NCI-H1694 (cell line): Measurements from ENCODE around the gene LYVE1.
"Not testable (repeated sequence)": the region's sequence is repeated elsewhere in the genome, so short reads cannot be mapped to it uniquely, and the experiment has no call there.

Source experiments
- DNase-seq: peaks from one replicate; lab custom pipeline; 2025; lab: John Stamatoyannopoulos, UW

Gene LYVE1, protein sequence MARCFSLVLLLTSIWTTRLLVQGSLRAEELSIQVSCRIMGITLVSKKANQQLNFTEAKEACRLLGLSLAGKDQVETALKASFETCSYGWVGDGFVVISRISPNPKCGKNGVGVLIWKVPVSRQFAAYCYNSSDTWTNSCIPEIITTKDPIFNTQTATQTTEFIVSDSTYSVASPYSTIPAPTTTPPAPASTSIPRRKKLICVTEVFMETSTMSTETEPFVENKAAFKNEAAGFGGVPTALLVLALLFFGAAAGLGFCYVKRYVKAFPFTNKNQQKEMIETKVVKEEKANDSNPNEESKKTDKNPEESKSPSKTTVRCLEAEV

DNA sequence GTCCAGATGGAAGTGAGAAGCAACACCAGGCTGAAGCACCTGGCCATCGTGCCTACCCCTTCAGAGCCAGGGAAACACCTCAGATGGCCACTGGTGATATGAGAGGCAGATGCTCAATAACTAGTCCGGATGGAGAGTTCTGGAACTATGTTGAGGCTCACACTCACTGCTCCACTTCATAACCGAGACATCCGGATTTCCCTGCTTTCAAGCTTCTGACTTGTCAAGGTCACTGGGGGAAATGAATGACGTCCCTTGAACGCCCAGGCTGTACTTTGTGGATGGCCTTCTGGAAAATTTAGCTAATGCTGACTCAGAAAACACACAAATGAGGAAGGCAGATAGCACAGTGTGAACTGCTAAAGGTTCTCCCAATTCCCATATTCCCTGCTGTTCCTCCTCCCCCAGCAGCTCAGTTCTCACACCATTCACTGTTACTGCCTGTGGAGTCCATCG, at the start of gene LYVE1:
LYVE1 (minus strand) TSS at position 180 of the 456 bp plus-strand sequence; CDS start at position 47, 133 bp downstream.
- no peak for DNase-seq

DNA sequence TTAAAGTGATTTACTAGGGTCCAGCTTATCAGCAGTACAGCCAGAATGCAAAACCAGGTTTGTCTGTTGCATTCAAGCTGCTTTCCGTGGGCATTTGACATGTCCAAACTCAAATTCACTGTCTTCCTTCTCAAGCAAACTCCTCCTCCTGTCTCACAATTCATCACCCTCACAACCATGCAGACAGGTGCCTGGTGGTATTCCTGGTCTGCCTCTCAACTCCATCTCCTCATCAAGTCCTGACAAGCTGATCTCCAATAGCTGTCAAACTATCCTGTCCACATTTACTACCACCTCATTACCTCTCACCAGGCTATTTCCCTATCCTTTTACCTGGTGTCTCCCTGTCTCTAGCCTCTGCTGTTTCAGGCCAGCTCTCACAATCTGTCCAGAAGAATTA, 49.1 kb upstream of the LYVE1 start:
- DNase-seq, result no peak

DNA sequence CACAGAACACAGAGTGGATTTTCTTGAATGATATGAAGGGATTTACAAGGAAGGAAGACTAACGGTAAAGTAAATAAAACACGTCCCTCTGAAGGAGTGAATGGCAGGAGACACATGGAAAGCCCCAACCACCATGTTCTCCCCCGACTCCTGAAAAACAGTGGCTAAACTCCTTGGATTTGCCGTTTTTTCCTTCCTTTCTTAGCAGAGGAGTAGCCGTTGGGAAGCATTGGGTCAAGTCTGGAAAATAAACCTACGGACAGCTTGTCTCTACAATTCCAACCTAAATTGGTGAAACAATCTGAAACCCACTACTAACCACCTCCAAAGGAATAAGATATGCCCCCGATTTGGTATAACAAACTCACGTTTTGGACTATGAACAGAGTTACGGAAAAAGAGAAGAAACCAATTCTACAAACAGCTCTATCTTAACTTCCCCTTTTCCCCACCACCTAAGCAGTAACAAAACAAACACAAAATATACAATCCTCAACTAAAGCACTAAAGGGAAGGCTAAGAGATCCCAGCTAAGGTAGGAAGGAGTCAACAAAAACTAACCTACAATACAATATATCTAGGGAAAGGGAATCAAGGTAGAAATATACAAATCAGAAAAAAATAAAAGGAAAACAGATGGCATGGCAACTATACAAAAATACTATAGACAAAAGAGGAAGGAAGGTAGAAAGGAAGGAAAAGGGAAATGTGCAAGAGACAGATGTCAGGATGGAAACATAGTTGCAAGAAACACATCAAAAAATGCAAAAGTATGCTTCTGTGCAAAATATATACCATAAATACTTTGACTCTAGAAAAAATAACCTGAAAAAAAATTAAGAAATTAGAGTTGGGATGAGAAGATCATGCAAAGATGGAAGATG, 43.8 kb upstream of the LYVE1 start:
- no peak for DNase-seq

DNA sequence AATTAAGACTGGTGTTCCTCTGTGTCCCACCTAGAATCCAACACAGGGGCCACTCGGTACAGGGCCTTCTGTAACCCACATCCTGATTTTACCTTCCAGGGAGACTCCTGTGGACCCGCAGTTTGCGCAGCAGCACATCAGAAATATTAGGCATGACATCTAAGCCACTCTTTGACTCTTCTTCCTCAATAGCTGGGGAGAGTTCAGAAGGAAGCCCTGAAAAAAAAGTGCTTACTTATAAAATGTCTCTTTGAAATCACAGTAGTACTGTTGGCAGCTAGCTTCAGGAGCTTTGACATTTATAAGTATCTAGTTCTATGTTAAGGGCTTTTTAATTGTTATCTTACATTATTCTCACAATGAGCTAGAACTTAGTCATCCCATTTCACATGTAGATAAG, 41.2 kb upstream of the LYVE1 start:
- DNase-seq, result no peak

DNA sequence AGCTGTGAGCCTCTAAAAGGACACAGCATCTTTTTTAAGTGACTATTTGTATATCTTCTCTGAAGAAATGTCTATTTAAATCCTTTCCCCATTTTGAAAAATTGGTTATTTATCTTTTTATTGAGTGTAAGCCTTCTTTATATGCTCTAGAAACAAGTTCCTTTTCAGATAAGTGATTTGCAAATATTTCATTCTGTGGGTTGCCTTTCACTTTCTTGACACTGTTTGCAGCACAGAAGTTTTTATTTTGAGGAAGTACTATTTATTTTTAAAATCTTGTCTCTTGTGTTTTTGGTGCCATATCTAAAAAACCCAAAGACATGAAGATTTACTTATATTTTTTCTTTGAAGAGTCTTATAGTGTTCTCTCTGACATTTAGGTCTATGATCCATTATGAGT, 40.1 kb upstream of the LYVE1 start:
- DNase-seq, result no peak

DNA sequence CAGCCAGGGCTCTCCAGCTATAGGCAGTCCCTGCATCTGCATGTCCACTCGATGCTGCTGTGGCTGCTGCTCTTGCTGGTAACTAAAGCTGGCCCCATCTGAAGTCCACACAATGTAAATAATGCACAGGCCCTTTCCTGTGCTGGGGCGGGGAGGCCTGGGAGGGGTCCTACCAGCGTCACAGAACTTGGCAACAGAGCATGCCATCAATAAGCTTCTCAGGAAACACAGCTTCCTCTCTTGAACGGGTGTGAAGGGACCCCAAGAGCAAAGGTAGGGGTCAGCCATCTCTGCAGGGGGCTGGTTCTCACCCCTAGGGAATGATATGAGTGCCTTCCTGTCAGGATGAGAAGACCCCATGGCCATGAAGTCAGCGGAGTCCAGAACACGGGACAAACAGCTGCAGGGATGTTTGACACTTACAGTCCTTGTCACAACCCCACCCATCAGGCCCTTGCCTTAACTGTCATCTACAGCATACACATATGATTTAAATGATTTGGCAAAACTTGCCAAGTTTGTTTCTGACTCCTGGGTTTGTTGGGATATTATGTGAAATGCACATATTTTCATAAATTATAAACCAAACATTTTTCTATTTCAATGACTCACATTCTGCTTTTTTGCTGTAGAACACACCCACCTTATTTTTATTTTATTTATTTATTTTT, 39.1 kb upstream of the LYVE1 start:
- no peak for DNase-seq

DNA sequence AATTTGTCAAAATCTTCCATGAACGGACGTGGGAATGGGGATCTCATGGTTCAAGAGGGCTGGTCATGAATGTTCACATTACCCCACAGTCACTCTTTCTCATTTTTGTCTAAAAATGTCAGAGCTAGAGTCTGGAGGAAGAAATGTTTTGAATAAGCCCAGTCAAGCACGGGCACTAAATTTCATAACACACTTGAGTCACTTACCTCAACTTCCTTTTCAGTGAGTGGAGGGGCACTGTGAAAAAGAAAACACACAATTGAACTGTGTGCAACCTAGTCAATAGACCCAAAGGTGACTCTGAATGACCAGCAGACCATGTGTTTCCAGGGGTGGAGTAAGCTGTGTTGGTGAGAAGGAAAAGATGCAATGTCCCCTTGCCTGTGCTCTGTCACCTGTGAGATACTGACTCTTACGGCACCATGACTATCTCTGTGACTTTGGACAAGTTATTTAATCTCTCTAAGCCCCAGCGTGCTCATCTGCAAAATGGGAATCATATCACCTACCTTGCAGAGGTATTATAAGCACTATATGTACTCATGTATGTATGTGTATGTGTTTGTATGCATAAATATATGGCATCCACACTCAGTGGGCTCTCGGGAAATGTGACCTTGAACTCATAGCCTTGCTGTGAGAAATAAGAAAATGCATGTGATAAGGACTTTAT, 38.2 kb upstream of the LYVE1 start:
- DNase-seq, result no peak

DNA sequence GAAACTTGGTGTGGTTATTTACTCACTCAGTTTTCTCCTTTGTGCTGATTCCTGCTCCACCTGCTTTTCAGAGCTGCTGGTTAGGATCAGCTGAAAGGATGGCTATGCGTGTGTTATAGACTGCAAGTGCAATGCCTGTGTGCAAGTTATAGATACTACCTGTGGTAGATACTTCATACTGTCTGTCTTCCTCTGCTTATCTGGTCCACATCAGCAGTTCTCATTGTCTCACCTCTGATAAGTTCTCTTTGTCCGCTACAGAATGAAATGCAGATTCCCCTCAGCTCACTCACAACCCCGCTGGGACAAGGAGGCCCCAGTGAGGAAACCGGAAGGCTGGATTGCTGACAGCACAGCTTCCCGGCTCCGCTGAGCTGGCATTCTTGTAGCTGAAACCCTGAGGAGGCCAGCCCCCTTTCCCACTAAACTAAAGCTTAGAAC, 37.5 kb upstream of the LYVE1 start:
- DNase-seq, result no peak

DNA sequence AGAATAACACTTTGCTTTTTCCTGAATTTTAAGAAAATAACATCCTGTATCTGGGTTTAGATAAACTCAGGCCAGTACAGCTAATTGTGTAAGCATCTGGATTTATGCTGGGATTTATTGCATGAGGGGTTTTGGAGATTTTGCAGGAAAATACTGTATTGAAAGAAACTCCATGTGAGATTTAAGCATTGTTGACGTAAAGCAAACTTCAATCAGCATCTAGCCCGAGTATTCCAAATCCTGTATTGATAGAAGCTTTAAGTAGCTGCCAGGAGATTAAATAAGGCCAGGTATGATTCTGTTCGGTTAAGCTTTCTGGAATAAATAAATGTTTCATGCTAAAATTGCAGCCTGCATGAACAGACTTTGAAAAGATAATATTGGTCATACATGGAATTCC, 36.3 kb upstream of the LYVE1 start:
- DNase-seq, result no peak

DNA sequence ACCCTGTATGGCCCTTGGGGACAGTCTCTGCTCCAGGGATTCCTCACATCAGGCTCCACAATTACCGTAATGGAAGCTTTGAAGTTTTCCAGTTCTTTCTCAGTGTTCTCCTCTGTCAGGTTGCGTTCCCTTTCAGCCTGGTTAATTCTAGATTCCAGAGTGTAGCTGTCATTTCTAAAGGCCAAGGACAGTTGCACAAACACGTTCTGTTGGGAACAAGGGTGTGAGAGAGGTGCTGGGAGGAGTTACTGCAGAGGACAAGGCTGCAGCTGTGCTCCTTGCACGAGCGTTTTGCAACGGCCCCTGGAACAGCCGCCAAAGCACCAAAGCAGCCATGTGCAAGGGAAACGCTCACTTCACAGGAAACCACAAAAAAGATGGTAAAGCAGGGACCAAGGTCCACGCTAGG, 35.9 kb upstream of the LYVE1 start:
- DNase-seq, result no peak

DNA sequence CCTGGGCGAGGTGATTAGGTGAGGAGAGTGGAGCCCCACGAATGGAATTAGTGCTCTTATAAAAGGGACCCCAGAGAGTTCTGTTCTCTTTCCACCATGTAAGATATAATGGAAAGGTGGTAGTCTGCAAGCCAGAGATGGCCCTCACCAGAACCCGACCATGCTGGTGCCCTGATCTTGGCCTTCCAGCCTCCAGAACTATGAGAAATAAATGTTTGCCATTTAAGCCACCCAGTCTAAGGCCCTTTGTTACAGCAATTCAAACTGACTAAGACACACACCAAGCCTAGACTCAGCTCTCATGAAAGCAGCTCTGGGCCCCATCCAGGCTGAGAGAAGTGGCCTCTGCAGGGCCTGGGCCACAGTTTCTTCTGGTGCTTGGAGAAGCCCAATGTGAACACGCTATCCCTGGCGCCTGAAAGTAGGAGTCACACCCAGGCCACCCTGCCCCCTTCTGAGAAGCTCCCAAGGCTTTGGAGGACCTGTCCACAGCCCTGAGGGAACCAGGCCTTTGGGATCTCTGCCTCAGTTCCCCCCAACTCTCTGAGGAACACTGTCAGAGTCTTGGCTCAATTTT, 35.3 kb upstream of the LYVE1 start:
- no peak for DNase-seq

DNA sequence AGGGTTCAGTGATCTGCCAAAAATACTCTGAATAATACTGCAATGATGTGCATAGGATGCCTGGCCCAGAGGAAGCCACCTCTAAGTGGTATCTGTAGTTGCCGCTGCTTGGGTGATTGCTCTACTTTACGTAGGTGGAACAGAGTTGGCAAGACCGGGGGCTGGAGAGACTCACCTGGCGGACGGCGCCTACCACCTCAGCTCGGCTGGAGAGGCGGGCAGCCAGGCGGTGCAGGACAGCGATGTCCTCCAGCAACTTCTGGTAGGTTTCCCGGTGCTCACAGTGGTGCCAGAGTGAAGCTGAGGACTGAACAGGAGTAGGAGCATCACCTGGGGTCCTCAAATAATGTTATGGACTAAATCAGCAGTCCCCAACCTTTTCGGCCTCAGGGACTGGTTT, 34.5 kb upstream of the LYVE1 start:
- DNase-seq, result no peak

DNA sequence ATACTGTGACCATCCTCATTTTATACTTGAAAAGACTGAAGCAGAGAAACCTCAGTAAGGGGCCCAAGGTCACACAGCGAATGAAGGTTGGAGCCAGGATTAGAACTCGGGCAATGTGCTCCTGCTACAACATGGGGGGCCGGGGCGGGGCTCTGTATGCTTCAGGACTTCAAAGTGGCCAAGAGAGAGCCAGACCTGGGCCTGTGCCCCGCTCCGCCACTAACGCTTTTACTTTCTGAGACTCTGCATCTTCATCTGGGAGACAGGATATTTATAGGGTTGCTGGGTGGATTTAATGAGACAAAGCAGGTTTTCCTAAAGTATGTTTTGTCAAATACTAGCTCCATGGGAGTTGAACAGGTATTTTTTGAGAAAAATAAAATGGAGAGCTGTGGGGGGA, 33.9 kb upstream of the LYVE1 start:
- DNase-seq, result no peak

DNA sequence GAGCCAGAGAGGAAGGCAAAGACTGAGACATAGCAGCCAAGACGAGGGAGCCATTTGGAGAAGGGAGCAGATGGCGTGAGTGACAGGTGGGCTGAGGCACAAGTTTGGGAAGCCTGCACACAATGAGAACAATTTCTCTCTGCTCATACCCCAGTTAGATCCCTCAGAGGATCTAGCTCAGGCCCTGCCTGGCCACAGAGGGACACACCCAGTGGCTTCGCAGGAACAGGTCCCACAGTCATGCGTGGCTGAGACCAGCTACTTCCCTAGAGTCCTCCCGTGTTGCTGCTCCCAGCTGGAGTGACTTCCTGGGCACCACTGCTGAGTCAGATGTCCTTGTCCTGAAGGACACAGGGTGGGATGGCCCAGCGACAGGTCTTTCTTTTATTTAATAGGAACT, 33.4 kb upstream of the LYVE1 start:
- no peak for DNase-seq

DNA sequence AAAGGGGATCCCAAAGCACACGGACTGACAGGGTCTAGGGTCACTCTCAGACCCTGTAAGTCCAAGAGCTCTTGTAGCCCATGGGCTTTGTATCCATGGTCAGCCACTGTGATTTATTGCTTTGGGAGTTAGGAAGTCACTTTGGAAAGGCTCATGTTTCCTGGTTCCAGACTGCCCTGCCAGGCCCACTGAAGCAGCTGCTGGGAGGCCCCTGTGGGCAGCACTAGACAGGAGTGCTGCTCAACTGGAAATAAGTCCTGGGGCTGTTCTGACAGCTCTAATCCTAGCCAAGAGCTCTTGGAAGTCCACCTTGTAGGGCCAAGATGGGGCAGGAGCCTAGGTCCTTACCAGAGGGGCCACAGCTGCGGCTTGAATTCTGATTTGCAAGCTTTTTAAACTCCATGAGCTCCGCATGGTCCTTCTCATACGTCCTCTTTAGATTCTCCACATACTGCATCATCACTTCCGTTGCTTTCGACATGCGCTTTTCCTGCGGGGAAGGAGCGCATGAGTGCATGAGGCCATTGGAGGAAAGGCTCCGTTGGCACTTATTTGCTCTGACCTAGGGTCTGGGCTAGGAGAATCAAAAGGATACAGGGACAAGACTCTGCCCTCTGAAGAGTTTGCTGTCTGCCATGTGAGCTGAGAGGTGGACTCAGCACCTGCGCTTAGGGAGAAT, 32.2 kb upstream of the LYVE1 start:
- no peak for DNase-seq

DNA sequence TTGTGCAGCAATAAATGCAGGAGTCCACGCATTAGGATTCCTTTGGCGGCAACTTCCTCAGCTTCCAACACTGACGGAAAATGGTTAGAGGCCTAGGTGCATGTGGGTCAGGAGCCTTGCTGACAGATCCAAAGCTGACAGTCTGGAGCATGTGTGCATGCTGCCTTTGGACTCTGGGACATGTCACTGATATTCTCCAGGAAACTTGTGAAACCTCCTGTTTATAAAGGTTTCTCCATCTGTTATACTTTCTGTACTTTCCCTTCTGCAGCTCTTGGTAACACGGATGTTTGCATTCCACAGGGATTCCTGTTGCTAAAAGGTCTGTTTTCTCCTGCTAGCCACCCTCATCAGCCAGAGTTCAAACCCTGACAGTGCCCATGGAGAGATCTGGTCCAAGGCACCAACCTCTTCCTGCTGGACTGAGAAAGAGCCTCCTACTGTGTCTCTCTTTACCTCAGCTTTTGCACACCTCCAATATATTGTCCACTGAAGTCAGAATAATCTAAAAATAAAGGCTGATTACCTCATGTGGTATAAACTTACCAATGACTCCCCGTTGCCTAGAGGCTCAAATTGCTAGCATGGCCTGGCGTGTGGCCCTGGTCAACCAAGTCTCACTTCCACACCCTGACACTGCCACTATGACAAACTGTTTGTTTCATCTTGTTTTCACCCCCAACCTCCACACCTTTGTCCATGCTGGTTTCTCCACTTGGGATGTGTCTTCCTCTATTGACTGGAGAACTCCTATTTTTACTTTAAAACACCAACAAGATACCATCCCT, 31.1 kb upstream of the LYVE1 start:
- DNase-seq, result no peak

DNA sequence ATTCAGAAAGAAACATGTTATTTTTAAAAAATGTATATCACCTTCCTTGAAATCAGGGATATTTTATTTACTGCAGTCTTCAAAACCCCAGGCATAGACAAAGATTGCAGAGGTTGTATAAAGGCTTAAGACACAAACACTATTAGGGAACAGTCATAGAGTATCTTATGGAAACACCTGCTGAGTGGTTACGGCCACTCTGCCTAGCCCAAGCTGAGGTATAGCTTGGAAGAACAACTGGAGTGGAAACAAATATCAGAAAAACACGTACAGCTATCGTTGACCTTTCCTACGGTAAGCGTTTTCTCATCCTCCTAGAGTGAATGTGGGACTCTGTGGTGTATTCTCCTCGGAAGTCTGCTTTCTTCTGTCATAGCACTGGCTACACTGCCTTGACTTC, 30.4 kb upstream of the LYVE1 start:
- no peak for DNase-seq

DNA sequence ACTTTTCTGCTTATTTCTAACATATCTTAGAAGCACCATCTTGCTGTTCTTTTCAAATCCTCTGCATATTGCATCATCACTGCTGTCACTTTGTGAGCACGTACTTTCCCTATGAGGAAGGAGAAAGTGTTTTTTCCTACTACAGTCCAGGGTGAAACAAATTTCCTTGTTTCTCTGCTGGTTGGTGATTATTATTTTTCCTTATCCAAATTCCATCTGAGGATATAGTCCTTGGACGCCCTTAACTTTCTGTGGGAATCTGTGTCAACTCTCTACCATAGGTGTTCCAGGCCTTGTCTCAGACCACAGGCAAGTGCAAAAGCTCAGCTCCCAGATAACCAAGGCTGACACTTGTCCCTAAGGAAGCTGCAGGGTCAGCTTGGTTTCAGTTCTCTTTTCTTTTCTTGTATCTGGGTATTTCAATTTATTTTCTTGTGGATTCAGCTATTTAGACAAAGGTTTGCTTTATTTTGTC, 29.4 kb upstream of the LYVE1 start:
- no peak for DNase-seq

DNA sequence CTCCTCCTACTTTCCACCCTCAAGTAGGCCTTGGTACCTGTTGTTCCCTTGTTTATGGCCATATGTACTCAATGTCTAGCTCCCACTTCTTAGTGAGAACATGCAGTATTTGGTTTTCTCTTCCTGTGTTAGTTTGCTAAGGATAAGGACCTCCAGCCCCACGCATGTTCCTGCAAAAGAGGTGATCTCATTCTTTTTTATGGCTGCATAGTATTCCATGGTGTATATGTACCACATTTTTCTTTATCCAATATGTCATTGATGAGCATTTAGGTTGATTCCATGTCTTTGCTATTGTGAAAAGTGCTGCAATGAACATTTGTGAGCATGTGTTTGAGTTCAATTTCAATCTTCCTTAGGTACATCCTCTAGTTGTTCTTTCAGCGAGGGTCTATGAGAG, 27.4 kb upstream of the LYVE1 start:
- DNase-seq, result not testable (repeated sequence)

DNA sequence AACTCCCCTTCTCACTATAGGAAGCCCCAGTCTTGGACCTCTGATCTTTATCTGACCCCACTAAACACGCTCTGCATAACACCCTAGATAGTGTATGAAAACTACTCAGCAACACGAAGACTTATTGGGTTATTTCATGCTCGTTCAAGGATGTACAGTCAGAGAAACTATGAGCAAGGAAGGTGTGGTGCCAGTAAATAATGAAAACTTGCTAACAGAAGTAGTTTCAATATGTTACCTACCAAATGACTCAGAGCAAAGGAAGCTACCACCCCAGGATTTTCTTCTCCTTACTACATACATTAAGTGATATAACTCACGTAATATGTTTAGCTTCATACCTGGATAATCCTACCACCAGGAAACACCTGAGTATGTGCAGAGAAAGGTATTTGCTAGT, 25.9 kb upstream of the LYVE1 start:
- no peak for DNase-seq
